Neutrophil (primary cell): ENCODE results near the gene CFAP65.
A peak's percentile ranks its signal among the peaks of the same experiment; 100 is the strongest.

Source experiments
- H3K27ac ChIP-seq: fragments of 200-600 bp; sonication (generic); 2 replicates; pipeline ENCODE4 v1.5.1; 2016; ENCODE audit warnings: mild to moderate bottlenecking, moderate library complexity
- H3K27me3 ChIP-seq: fragments of 200-600 bp; sonication (generic); 2 replicates; pipeline ENCODE4 v1.6.0; 2016; ENCODE audit warnings: mild to moderate bottlenecking
- H3K36me3 ChIP-seq: fragments of 200-600 bp; sonication (generic); 2 replicates; pipeline ENCODE4 v1.5.1; 2017
- H3K4me1 ChIP-seq, 2 experiments: fragments of 200-600 bp in 1 of 2; sonication (generic) in 1 of 2; 1 replicate in 1 of 2; 2 replicates in 1 of 2; pipeline versions ENCODE4 v1.5.1 to v1.6.1; 2013 to 2016; ENCODE audit warnings: low read depth in 1 of 2, low read length in 1 of 2, mild to moderate bottlenecking in 1 of 2, moderate library complexity in 1 of 2; ENCODE audit not compliant: control insufficient read depth in 1 of 2, insufficient read depth in 1 of 2
- H3K4me3 ChIP-seq, 2 experiments: fragments of 200-600 bp in 1 of 2; sonication (generic) in 1 of 2; 1 replicate in 1 of 2; 2 replicates in 1 of 2; pipeline ENCODE4 v1.5.1; 2013 to 2016; ENCODE audit warnings: low read depth in 1 of 2, low read length in 1 of 2, mild to moderate bottlenecking in 1 of 2, moderate library complexity in 1 of 2
- H3K9me3 ChIP-seq: fragments of 200-600 bp; sonication (generic); 2 replicates; pipeline ENCODE4 v1.5.1; 2016
- CTCF ChIP-seq: fragments of 200-600 bp; sonication (generic); IDR thresholded peaks from 2 replicates; pipeline ENCODE4 v1.5.1; 2016; ENCODE audit warnings: antibody characterized with exemption

CFAP65 gene

DNA sequence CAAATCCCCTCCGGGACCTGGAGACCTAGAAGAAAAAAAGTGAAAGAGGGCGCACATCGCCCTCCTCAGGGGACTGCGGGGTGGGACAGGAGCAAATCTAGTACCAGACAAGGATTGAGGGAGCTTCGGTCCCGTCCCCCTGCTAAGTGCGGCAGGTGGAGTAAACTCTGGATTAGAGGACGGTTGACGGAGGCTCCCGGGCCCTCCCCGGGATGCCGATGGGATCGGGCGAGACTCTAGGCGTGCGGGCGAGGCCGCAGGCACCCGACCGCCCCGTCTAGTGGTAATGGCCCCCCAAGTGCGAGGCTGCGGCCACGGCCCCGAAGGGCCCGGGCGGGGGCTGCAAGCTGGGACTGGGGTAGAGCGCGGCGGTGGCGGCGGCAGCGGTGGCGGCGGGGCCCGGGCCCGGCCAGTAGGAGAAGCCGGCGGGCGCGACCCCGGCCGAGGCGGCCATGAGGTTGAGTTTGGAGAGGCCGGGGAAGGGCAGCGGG lies 59.9 kb downstream of the CFAP65 start:
- Histone ChIP-seq H3K4me1 (peaks cover 0 to 4% of the 10 kb centered on the region in 2 experiments), H3K36me3 (no peaks in the 10 kb centered on the region), H3K4me3 (no peak overlapping the region), H3K27me3 (peaks cover 100% of the 10 kb centered on the region), H3K9me3 (no peaks in the 10 kb centered on the region), H3K27ac (no peak overlapping the region)
- TF ChIP-seq CTCF: no peak

DNA sequence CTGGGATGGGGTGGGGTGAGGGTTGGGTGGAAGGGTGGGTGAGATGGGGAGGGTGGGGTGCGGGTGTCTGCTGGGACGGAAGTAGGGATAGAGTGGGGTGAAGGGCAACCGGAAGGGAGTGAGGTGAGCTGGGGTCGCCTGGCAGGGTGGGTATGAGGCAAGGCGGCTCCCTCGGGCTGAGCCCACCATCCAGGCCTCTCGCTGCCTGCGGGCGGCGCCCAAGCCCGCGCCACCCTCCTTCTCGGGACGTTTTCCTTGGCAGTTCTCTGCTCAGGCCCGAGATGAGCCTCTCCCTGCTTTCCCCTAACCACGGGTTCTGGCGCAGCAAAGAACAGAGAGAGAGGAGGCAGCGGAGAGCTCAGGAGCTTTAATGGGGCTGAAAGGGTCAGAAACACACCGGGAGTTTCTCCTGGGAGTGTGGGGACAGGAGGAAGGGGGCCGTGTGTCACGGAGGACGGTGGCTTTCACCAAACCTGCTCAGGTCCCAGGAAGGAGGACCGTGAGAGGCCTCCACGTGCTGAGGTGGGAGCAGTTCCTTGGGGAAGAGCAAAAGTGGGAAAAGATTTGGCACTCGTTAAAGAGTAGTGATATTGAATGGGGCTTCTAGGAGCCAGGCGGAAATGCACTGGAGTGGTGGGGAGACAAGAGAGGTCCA lies 60.5 kb downstream of the CFAP65 start:
- Histone ChIP-seq H3K36me3 (no peaks in the 10 kb centered on the region), H3K4me1 (peaks cover 0 to 4% of the 10 kb centered on the region in 2 experiments), H3K9me3 (no peaks in the 10 kb centered on the region), H3K27ac (no peak overlapping the region), H3K4me3 (no peak overlapping the region), H3K27me3 (peaks cover 100% of the 10 kb centered on the region)
- no peak for TF ChIP-seq CTCF

DNA sequence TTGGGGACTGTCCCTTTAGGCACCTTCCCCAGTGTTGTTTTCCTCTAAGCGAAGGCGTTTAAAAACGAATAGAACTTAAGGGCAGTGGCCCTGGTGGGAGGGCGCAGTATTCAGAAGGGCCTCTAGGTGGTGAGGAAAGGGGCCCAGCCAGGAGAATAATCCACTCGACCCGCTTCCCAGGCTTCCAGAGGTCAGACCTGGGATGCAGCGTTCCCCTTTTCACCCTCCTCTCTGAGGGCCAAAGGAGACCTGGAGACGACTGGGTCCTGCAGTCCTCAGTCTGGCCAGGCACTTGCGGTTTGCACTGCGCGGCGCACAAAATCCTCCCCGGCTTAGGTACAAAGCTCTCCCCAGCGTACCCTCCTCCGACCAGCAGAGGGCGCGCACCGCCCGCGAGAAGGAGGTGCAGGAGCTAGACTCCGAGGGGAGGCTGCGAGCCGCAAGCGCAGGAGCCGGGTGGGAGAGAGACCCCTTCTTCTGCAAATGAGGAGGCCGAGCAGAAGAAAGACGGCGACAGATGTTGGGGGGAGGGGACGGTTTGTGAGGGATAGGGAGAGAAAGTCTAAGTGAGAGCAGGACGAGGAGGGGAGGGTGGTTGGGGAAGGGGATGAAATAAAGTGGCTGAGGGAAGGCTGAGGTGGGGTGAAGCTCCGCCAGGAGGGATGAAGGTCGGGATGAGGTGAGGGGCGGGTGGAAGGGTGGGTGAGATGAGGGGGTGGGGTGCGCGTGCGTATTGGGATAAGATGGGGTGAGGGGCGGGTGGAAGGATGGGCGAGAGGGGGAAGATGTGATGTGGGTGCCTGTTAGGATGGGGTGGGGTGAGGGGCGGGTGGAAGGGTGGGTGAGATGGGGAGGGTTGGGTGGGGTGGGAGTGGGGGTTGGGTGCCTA lies 61.2 kb downstream of the CFAP65 start:
- no peak overlapping the region for H3K4me3 ChIP-seq
- H3K36me3 ChIP-seq: no peaks in the 10 kb centered on the region
- H3K9me3 ChIP-seq: no peaks in the 10 kb centered on the region
- peaks cover 0 to 4% of the 10 kb centered on the region in 2 experiments for H3K4me1 ChIP-seq
- peak; percentile 28 for TF ChIP-seq CTCF
- H3K27me3 ChIP-seq: peaks cover 100% of the 10 kb centered on the region
- no peak overlapping the region for H3K27ac ChIP-seq

DNA sequence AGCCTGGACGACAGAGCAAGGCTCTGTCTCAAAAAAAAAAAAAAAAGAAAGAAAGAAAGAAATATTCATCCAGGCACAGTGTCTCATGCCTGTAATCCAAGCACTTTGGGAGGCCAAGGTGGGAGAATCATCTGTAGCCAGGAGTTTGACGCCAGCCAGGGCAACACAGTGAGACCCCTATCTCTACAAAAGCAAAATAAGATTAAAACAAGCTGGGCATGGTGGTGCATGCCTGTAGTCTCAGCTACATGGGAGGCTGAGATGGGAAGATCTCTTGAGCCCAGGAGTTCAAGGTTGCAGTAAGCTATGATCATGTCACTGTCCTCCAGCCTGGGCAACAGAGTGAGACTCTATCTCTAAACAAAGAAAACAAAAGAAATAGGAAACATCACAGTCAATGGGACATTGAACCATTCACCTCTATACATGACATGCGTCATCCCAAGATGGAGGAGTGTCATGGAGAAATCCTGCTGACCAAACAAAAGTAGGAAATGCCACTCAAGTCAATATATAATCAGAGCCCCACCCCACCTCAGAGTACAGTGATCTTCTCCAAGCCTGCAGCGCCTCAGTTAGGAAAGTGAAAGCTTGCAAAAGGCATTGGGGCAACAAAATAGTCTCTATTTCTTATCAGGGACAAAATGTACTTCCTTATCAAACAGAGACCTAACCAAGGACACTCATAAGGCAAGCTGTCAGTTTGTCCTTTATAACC lies 66.1 kb downstream of the CFAP65 start:
- Histone ChIP-seq H3K36me3 (no peaks in the 10 kb centered on the region), H3K27me3 (peaks cover 93% of the 10 kb centered on the region), H3K27ac (no peak overlapping the region), H3K4me3 (no peak overlapping the region), H3K9me3 (no peaks in the 10 kb centered on the region), H3K4me1 (no peaks in the 10 kb centered on the region)
- TF ChIP-seq CTCF: no peak

- no peak overlapping the region for H3K4me3 ChIP-seq
- H3K27me3 ChIP-seq: peaks cover 89% of the 10 kb centered on the region
These were observed 70.4 kb downstream of the CFAP65 start for GRCh38 chr2:218970894-218971293.

More at GRCh38 chr2:218970894-218971293, 70.4 kb downstream of the CFAP65 start:
- no peaks in the 10 kb centered on the region for H3K36me3 ChIP-seq
- H3K9me3 ChIP-seq: no peaks in the 10 kb centered on the region
- no peak for TF ChIP-seq CTCF
- H3K4me1 ChIP-seq: no peaks in the 10 kb centered on the region
- H3K27ac ChIP-seq: no peak overlapping the region
